Type B pancreatic cell (in vitro differentiated cells): ENCODE data around the gene MAP3K2. TPM values are rescaled to one million over a fixed set of nuclear protein-coding genes. Genes with fewer than 3 reads are reported as not detected.

Source experiments
- DNase-seq: peaks from one replicate; pipeline ENCODE4 v3.0.0; 2021; ENCODE audit warnings: mixed read lengths; ENCODE audit not compliant: unreplicated experiment; ENCODE audit errors: extremely low spot score
- H3K27ac Mint-ChIP-seq: 2 replicates; pipeline ENCODE4 v1.8.0; 2021; ENCODE audit warnings: mild to moderate bottlenecking, mixed read lengths
- H3K27me3 Mint-ChIP-seq: 2 replicates; pipeline ENCODE4 v1.8.0; 2021; ENCODE audit warnings: mixed read lengths
- H3K36me3 Mint-ChIP-seq: 2 replicates; pipeline ENCODE4 v1.8.0; 2021; ENCODE audit warnings: mixed read lengths
- H3K4me1 Mint-ChIP-seq: one replicate; pipeline ENCODE4 v1.8.0; 2021; ENCODE audit warnings: mixed read lengths; ENCODE audit not compliant: unreplicated experiment
- H3K4me3 Mint-ChIP-seq: 2 replicates; pipeline ENCODE4 v1.8.0; 2021; ENCODE audit warnings: mild to moderate bottlenecking, mixed read lengths
- H3K9me3 Mint-ChIP-seq: 2 replicates; pipeline ENCODE4 v1.8.0; 2021; ENCODE audit warnings: mixed read lengths
- CTCF ChIP-seq: fragments of 200-600 bp; sonication (generic); conservative IDR thresholded peaks from 2 replicates; pipeline ENCODE4 v1.5.0; 2021; ENCODE audit warnings: antibody characterized with exemption, mild to moderate bottlenecking
- total RNA-seq: library from RNA; stranded (reverse); gene quantifications from 2 replicates; pipeline ENCODE4 v1.2.1, GENCODE V29; 2021; ENCODE audit warnings: low replicate concordance

The MAP3K2 gene
- total RNA-seq, 1 donor from 2014 or later, result 30.8 TPM

- Mint-ChIP-seq H3K36me3 (no peaks in the 10 kb centered on the region), H3K4me3 (no peak overlapping the region), H3K9me3 (no peaks in the 10 kb centered on the region), H3K27ac (no peak overlapping the region), H3K27me3 (peaks cover 73% of the 10 kb centered on the region), H3K4me1 (peaks cover 18% of the 10 kb centered on the region)
- DNase-seq, result peak; percentile 60
- TF ChIP-seq CTCF, result no peak
These were observed 31.8 kb upstream of the MAP3K2 start for GRCh38 chr2:127419448-127420038.

- H3K36me3 Mint-ChIP-seq, result no peaks in the 10 kb centered on the region
- no peak for TF ChIP-seq CTCF
- H3K27me3 Mint-ChIP-seq, result peaks cover 72% of the 10 kb centered on the region
- H3K27ac Mint-ChIP-seq, result no peak overlapping the region
- DNase-seq, result no peak
- H3K9me3 Mint-ChIP-seq, result no peaks in the 10 kb centered on the region
- H3K4me1 Mint-ChIP-seq, result peaks cover 18% of the 10 kb centered on the region
- H3K4me3 Mint-ChIP-seq, result no peak overlapping the region
These were observed 31.3 kb upstream of the MAP3K2 start for GRCh38 chr2:127419112-127419430.

- no peak for DNase-seq
- Mint-ChIP-seq H3K9me3 (no peaks in the 10 kb centered on the region), H3K27me3 (peaks cover 69% of the 10 kb centered on the region), H3K4me3 (peak within 1 kb of the TSS; percentile 55), H3K4me1 (peaks cover 17% of the 10 kb centered on the region), H3K27ac (peak within 1 kb of the TSS; percentile 66), H3K36me3 (no peaks in the 10 kb centered on the region)
- no peak for TF ChIP-seq CTCF
These were observed 30.7 kb upstream of the MAP3K2 start, which contains the start of gene PROC for GRCh38 chr2:127418300-127419111. Gene PROC, plus strand, starts transcription at chr2:127418427. Its CDS starts 1,516 bp downstream, at chr2:127419943.

GRCh38 chr2:127417406-127417805 is 29.6 kb upstream of the MAP3K2 start:
- Mint-ChIP-seq H3K27me3 (peaks cover 60% of the 10 kb centered on the region), H3K36me3 (no peaks in the 10 kb centered on the region), H3K4me3 (peak overlapping the region; percentile 15), H3K4me1 (peaks cover 16% of the 10 kb centered on the region), H3K9me3 (no peaks in the 10 kb centered on the region), H3K27ac (peak overlapping the region; percentile 19)
- no peak for TF ChIP-seq CTCF
- DNase-seq, result no peak

- peak overlapping the region; percentile 76 for H3K4me3 Mint-ChIP-seq
- peaks cover 16% of the 10 kb centered on the region for H3K4me1 Mint-ChIP-seq
- TF ChIP-seq CTCF, result no peak
- DNase-seq, result no peak
- peaks cover 52% of the 10 kb centered on the region for H3K27me3 Mint-ChIP-seq
- H3K9me3 Mint-ChIP-seq, result no peaks in the 10 kb centered on the region
- no peaks in the 10 kb centered on the region for H3K36me3 Mint-ChIP-seq
- H3K27ac Mint-ChIP-seq, result no peak overlapping the region
These were observed 28.8 kb upstream of the MAP3K2 start for GRCh38 chr2:127416506-127417001.
